Stimulated activated CD8-positive, alpha-beta memory T cell treated with anti-CD3 and anti-CD28 coated beads, Interleukin-12 subunit alpha, Interleukin-12 subunit beta, amount 100 ng/mL, for 24 hours (primary cell): Measurements from ENCODE around the gene CLCNKA.
"Not testable (repeated sequence)": the region's sequence is repeated elsewhere in the genome, so short reads cannot be mapped to it uniquely, and the experiment has no call there.

Source experiments
- DNase-seq: peaks from one replicate; pipeline ENCODE4 v3.0.0-alpha.2; 2020; ENCODE audit errors: extremely low read depth

CLCNKA gene

GRCh38 chr1:16017461-16018303 lies 4.2 kb upstream of the CLCNKA start, which contains the start of gene HSPB7:
TSS of gene HSPB7 (minus strand) at chr1:16018043. CDS start at chr1:16017963, 80 bp downstream.
- DNase-seq: no peak

- DNase-seq: no peak
Measured at GRCh38 chr1:16018308-16018707, 3.5 kb upstream of the CLCNKA start.

- DNase-seq: no peak
Measured at GRCh38 chr1:16018749-16019643, 2.8 kb upstream of the CLCNKA start.

GRCh38 chr1:16019644-16020277 lies 2.1 kb upstream of the CLCNKA start:
- DNase-seq: no peak

GRCh38 chr1:16020325-16020724 lies 1.5 kb upstream of the CLCNKA start:
- DNase-seq: no peak

- DNase-seq: not testable (repeated sequence)
Measured at GRCh38 chr1:16020878-16021277, 958 bp upstream of the CLCNKA start.

GRCh38 chr1:16022393-16022792 lies 557 bp downstream of the CLCNKA start:
- no peak for DNase-seq

- DNase-seq: no peak
Measured at GRCh38 chr1:16023050-16023653, 1.3 kb downstream of the CLCNKA start.

- not testable (repeated sequence) for DNase-seq
Measured at GRCh38 chr1:16026302-16026701, 4.5 kb downstream of the CLCNKA start.

- DNase-seq: no peak
Measured at GRCh38 chr1:16026723-16027484, 5.1 kb downstream of the CLCNKA start.

- DNase-seq: no peak
Measured at GRCh38 chr1:16028237-16029002, 6.6 kb downstream of the CLCNKA start.

- DNase-seq: not testable (repeated sequence)
Measured at GRCh38 chr1:16029003-16029268, 7.1 kb downstream of the CLCNKA start.

GRCh38 chr1:16029288-16029687 lies 7.5 kb downstream of the CLCNKA start:
- DNase-seq: no peak

- DNase-seq: no peak
Measured at GRCh38 chr1:16031551-16031950, 9.7 kb downstream of the CLCNKA start.

GRCh38 chr1:16032388-16033102 lies 10.7 kb downstream of the CLCNKA start:
- no peak for DNase-seq

- DNase-seq: not testable (repeated sequence)
Measured at GRCh38 chr1:16033103-16033632, 11.3 kb downstream of the CLCNKA start.

GRCh38 chr1:16036461-16036860 lies 14.6 kb downstream of the CLCNKA start:
- not testable (repeated sequence) for DNase-seq

- DNase-seq: no peak
Measured at GRCh38 chr1:16038620-16038912, 16.7 kb downstream of the CLCNKA start.

- DNase-seq: not testable (repeated sequence)
Measured at GRCh38 chr1:16039871-16040270, 18.0 kb downstream of the CLCNKA start.

GRCh38 chr1:16041200-16041599 lies 19.4 kb downstream of the CLCNKA start:
- no peak for DNase-seq
